OCI-LY7 (cell line): ENCODE results near the gene LILRB3.

Source experiments
- CTCF ChIP-seq: fragments of 200-600 bp; sonication (generic); conservative IDR thresholded peaks from 2 replicates; pipeline ENCODE4 v1.5.1; 2014; ENCODE audit warnings: mild to moderate bottlenecking, antibody characterized with exemption, low read length, moderate library complexity, mixed read lengths
- EZH2phosphoT487 ChIP-seq: fragments of 200-600 bp; sonication (generic); IDR thresholded peaks from 2 replicates; pipeline ENCODE4 v1.6.1; 2018; ENCODE audit warnings: low read depth, borderline replicate concordance, mild to moderate bottlenecking, mixed run types, antibody characterized with exemption, low read length, moderate library complexity, mixed read lengths

GRCh38 chr19:54183431-54183830, 39.4 kb downstream of the LILRB3 start:
- TF ChIP-seq CTCF (no peak), EZH2phosphoT487 (no peak)
